ENCODE measurements around the gene SEC24D. TPM values are rescaled to one million over a fixed set of nuclear protein-coding genes. Genes with fewer than 3 reads are reported as not detected.
A peak's percentile ranks its signal among the peaks of the same experiment; 100 is the strongest.

Gene SEC24D
- total RNA-seq, 4 donors from 2014 or later = 9.7 to 37.9 (median 17.0) TPM

GRCh38 chr4:118752551-118752950 lies 83.4 kb downstream of the SEC24D start:
- H3K4me1 ChIP-seq = peaks cover 0 to 51% (median 3%) of the 10 kb centered on the region in 4 donors
- WGBS, 2 donors (ENCODE audit: low coverage in 1 of 2) = 67 to 84% methylated on average over 2 of the region's 2 CpGs
- intact Hi-C loops (cut with DNase I; ENCODE audit: low total_unique reads) (no loop called here), in situ Hi-C loops (cut with MboI; ENCODE audit: low pct_ligation_motif_present in 1 of 4, low pct_unique_long_range_greater_than_20kb in 1 of 4, low sequenced_read_pairs in 3 of 4) (loop anchor here in 1 of 4 donors (25.0 kb wide), 2 partner anchors 135 to 235 kb away; partner anchors contain the start of gene SYNPO2)
- H3K27me3 ChIP-seq = no peaks in the 10 kb centered on the region
- TF ChIP-seq EP300 (IDR thresholded peaks at IDR 0.05; ENCODE audit: low read depth) (no peak), POLR2A (IDR thresholded peaks at IDR 0.05) (no peak), POLR2AphosphoS5 (IDR thresholded peaks at IDR 0.05) (no peak), CTCF (IDR thresholded peaks at IDR 0.05) (no peak)
- H3K27ac ChIP-seq = peak overlapping the region; percentile 64 to 81 (median 76)
- H3K4me3 ChIP-seq = no peak overlapping the region
- peaks cover 0 to 8% (median 0%) of the 10 kb centered on the region in 4 donors for H3K36me3 ChIP-seq
- DNase-seq = no peak
- H3K9me3 ChIP-seq = no peaks in the 10 kb centered on the region

- Histone ChIP-seq H3K4me3 (no peak overlapping the region), H3K4me1 (peaks cover 0 to 46% (median 4%) of the 10 kb centered on the region in 4 donors), H3K27me3 (no peaks in the 10 kb centered on the region), H3K9me3 (no peaks in the 10 kb centered on the region), H3K27ac (peak overlapping the region; percentile 16 to 81 (median 72)), H3K36me3 (peaks cover 0 to 8% (median 0%) of the 10 kb centered on the region in 4 donors)
- intact Hi-C loops (cut with DNase I; ENCODE audit: low total_unique reads) (no loop called here), in situ Hi-C loops (cut with MboI; ENCODE audit: low pct_ligation_motif_present in 1 of 4, low pct_unique_long_range_greater_than_20kb in 1 of 4, low sequenced_read_pairs in 3 of 4) (loop anchor here in 1 of 4 donors (25.0 kb wide), 2 partner anchors 136 to 236 kb away; partner anchors contain the start of gene SYNPO2)
- 84 to 100% methylated on average over 1 to 2 of the region's 2 CpGs for WGBS, 2 donors (ENCODE audit: low coverage in 1 of 2)
- TF ChIP-seq POLR2AphosphoS5 (IDR thresholded peaks at IDR 0.05) (no peak), POLR2A (IDR thresholded peaks at IDR 0.05) (no peak), EP300 (IDR thresholded peaks at IDR 0.05; ENCODE audit: low read depth) (no peak), CTCF (IDR thresholded peaks at IDR 0.05) (no peak)
- DNase-seq = no peak
Observed at GRCh38 chr4:118751629-118752323, 84.2 kb downstream of the SEC24D start.

GRCh38 chr4:118749347-118749988 lies 86.5 kb downstream of the SEC24D start:
- WGBS, 2 donors (ENCODE audit: low coverage in 1 of 2) = 73 to 77% methylated on average over 5 of the region's 5 CpGs
- no peak for DNase-seq
- peak overlapping the region; percentile 40 to 80 (median 64) for H3K27ac ChIP-seq
- H3K9me3 ChIP-seq = no peaks in the 10 kb centered on the region
- in situ Hi-C loops (cut with MboI; ENCODE audit: low pct_ligation_motif_present in 1 of 4, low pct_unique_long_range_greater_than_20kb in 1 of 4, low sequenced_read_pairs in 3 of 4) = loop anchor here in 1 of 4 donors (25.0 kb wide), 1 partner anchor 538 kb away; no protein-coding TSS in a partner anchor
- intact Hi-C loops (cut with DNase I; ENCODE audit: low total_unique reads) = loop anchor here (10.0 kb wide), 1 partner anchor 145 kb away; no protein-coding TSS in a partner anchor
- no peaks in the 10 kb centered on the region for H3K27me3 ChIP-seq
- TF ChIP-seq CTCF (IDR thresholded peaks at IDR 0.05) (no peak), POLR2A (IDR thresholded peaks at IDR 0.05) (no peak), EP300 (IDR thresholded peaks at IDR 0.05; ENCODE audit: low read depth) (no peak), POLR2AphosphoS5 (IDR thresholded peaks at IDR 0.05) (no peak)
- H3K4me3 ChIP-seq = peak overlapping the region in 1 of 4 donors; percentile 20
- peaks cover 0 to 37% (median 7%) of the 10 kb centered on the region in 4 donors for H3K4me1 ChIP-seq
- peaks cover 0 to 11% (median 0%) of the 10 kb centered on the region in 4 donors for H3K36me3 ChIP-seq

All from transverse colon (tissue), 4 donors.